Neural progenitor cell (in vitro differentiated cells): ENCODE measurements around the gene TAGLN3. TPM values are rescaled to one million over a fixed set of nuclear protein-coding genes. Genes with fewer than 3 reads are reported as not detected.

Experiments used
- DNase-seq: peaks from one replicate; pipeline ENCODE4 v3.0.0-alpha.2; 2016; ENCODE audit warnings: low spot score
- H2AFZ ChIP-seq: fragments of 200-600 bp; sonication (generic); replicated peaks from 2 replicates; pipeline ENCODE4 v1.6.1; 2016; ENCODE audit warnings: antibody characterized with exemption
- H3F3A ChIP-seq: fragments of 200-600 bp; sonication (generic); 2 replicates; pipeline ENCODE4 v1.6.1; 2016; ENCODE audit warnings: antibody characterized with exemption, low read depth
- H3K27ac ChIP-seq: fragments of 200-600 bp; sonication (generic); 2 replicates; pipeline ENCODE4 v1.5.1; 2016; ENCODE audit warnings: mild to moderate bottlenecking
- H3K27me3 ChIP-seq: fragments of 200-600 bp; sonication (generic); 2 replicates; pipeline ENCODE4 v1.6.1; 2016; ENCODE audit warnings: mild to moderate bottlenecking, moderate library complexity
- H3K36me3 ChIP-seq: fragments of 200-600 bp; sonication (generic); 2 replicates; pipeline ENCODE4 v1.5.1; 2016
- H3K4me1 ChIP-seq: fragments of 200-600 bp; sonication (generic); 2 replicates; pipeline ENCODE4 v1.6.1; 2016; ENCODE audit warnings: mixed run types
- H3K4me2 ChIP-seq: fragments of 200-600 bp; sonication (generic); 2 replicates; pipeline ENCODE4 v1.6.1; 2016
- H3K4me3 ChIP-seq: fragments of 200-600 bp; sonication (generic); 2 replicates; pipeline ENCODE4 v1.5.1; 2016
- H3K79me2 ChIP-seq: fragments of 200-600 bp; sonication (generic); 2 replicates; pipeline ENCODE4 v1.6.1; 2016; ENCODE audit warnings: low read depth
- H3K9ac ChIP-seq: fragments of 200-600 bp; sonication (generic); 2 replicates; pipeline ENCODE4 v1.6.1; 2016
- H3K9me3 ChIP-seq: fragments of 200-600 bp; sonication (generic); 2 replicates; pipeline ENCODE4 v1.5.1; 2016; ENCODE audit warnings: low read depth
- H4K20me1 ChIP-seq: fragments of 200-600 bp; sonication (generic); 2 replicates; pipeline ENCODE4 v1.6.1; 2016; ENCODE audit warnings: low read depth
- H3K27ac Mint-ChIP-seq: 3 replicates; pipeline ENCODE4 v1.8.0; 2021; ENCODE audit warnings: mixed read lengths
- H3K27me3 Mint-ChIP-seq: 2 replicates; pipeline ENCODE4 v1.8.0; 2022; ENCODE audit warnings: low read depth, mild to moderate bottlenecking, inconsistent platforms, moderate library complexity, mixed read lengths; ENCODE audit not compliant: insufficient read depth
- H3K36me3 Mint-ChIP-seq: 3 replicates; pipeline ENCODE4 v1.8.0; 2021; ENCODE audit warnings: mixed read lengths
- H3K4me1 Mint-ChIP-seq: 3 replicates; pipeline ENCODE4 v1.8.0; 2021; ENCODE audit warnings: mixed read lengths
- H3K4me3 Mint-ChIP-seq: 3 replicates; pipeline ENCODE4 v1.8.0; 2021; ENCODE audit warnings: mild to moderate bottlenecking, moderate library complexity, mixed read lengths
- H3K9me3 Mint-ChIP-seq: 3 replicates; pipeline ENCODE4 v1.8.0; 2020; ENCODE audit warnings: mixed read lengths
- CTCF ChIP-seq: fragments of 200-600 bp; sonication (generic); IDR thresholded peaks from 2 replicates; pipeline ENCODE4 v1.5.1; 2017; ENCODE audit warnings: antibody characterized with exemption, mild to moderate bottlenecking
- EZH2 ChIP-seq: fragments of 200-600 bp; sonication (generic); IDR thresholded peaks from 2 replicates; pipeline ENCODE4 v1.6.1; 2017; ENCODE audit warnings: antibody characterized with exemption, mild to moderate bottlenecking, moderate library complexity
- EZH2phosphoT487 ChIP-seq: fragments of 200-600 bp; sonication (generic); IDR thresholded peaks from 2 replicates; pipeline ENCODE4 v1.6.1; 2017; ENCODE audit warnings: antibody characterized with exemption
- total RNA-seq: library from RNA; depleted of rRNA; stranded (reverse); fragments of >200 nt; gene quantifications from 2 replicates; pipeline ENCODE4 v1.2.3, GENCODE V29; 2015; ENCODE audit warnings: low replicate concordance

The TAGLN3 gene
- total RNA-seq, 1 donor from 2014 or later, result 46.6 TPM

- Mint-ChIP-seq H3K36me3 (peaks cover 12% of the 10 kb centered on the region), H3K27me3 (no peaks in the 10 kb centered on the region), H3K4me3 (no peak overlapping the region), H3K9me3 (no peaks in the 10 kb centered on the region), H3K4me1 (peaks cover 21% of the 10 kb centered on the region), H3K27ac (no peak overlapping the region)
- H3K27me3 ChIP-seq, result no peaks in the 10 kb centered on the region
- TF ChIP-seq EZH2, result no peak
- peak; percentile 83 for TF ChIP-seq CTCF
- no peak overlapping the region for H2AFZ ChIP-seq
- no peak overlapping the region for H3K27ac ChIP-seq
- H3F3A ChIP-seq, result no peaks in the 10 kb centered on the region
- H3K36me3 ChIP-seq, result no peaks in the 10 kb centered on the region
- H3K4me2 ChIP-seq, result no peak overlapping the region
- no peak overlapping the region for H3K9ac ChIP-seq
- H3K4me1 ChIP-seq, result no peaks in the 10 kb centered on the region
- H3K79me2 ChIP-seq, result no peaks in the 10 kb centered on the region
- H4K20me1 ChIP-seq, result no peaks in the 10 kb centered on the region
- H3K9me3 ChIP-seq, result no peaks in the 10 kb centered on the region
- DNase-seq, result peak; percentile 90
- H3K4me3 ChIP-seq, result no peak overlapping the region
These were observed 31.0 kb upstream of the TAGLN3 start for GRCh38 chr3:111967651-111968274.

- DNase-seq, result no peak
- H3F3A ChIP-seq, result no peaks in the 10 kb centered on the region
- no peak overlapping the region for H3K4me3 ChIP-seq
- H3K9me3 ChIP-seq, result no peaks in the 10 kb centered on the region
- no peak overlapping the region for H2AFZ ChIP-seq
- no peaks in the 10 kb centered on the region for H3K36me3 ChIP-seq
- H3K79me2 ChIP-seq, result no peaks in the 10 kb centered on the region
- H4K20me1 ChIP-seq, result no peaks in the 10 kb centered on the region
- H3K36me3 Mint-ChIP-seq, result peaks cover 6% of the 10 kb centered on the region
- H3K27ac ChIP-seq, result no peak overlapping the region
- no peak overlapping the region for H3K4me3 Mint-ChIP-seq
- peaks cover 21% of the 10 kb centered on the region for H3K4me1 Mint-ChIP-seq
- H3K27me3 ChIP-seq, result no peaks in the 10 kb centered on the region
- TF ChIP-seq CTCF (no peak), EZH2phosphoT487 (no peak), EZH2 (no peak)
- no peaks in the 10 kb centered on the region for H3K4me1 ChIP-seq
- H3K9me3 Mint-ChIP-seq, result no peaks in the 10 kb centered on the region
- H3K27me3 Mint-ChIP-seq, result no peaks in the 10 kb centered on the region
- no peak overlapping the region for H3K27ac Mint-ChIP-seq
- H3K9ac ChIP-seq, result no peak overlapping the region
- no peak overlapping the region for H3K4me2 ChIP-seq
These were observed 30.2 kb upstream of the TAGLN3 start for GRCh38 chr3:111968319-111969054.

DNA sequence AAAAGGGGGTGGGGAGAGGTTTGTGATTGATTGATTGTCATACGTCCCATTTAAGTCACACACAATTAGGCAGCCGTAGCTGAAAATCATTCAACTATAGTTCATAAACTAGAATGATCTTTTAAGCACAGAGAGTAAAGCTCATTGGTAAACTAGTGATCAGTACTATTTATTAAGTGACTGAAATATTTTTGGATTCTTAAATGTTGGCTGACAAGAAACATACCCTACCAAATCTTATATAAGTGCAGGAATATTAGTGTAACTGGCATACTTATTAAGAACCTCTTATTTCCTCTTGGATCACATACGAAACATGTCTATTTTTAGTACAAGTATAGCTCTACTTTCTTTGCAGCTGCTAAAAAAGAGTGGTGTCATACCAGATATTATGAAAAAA lies 28.3 kb upstream of the TAGLN3 start:
- H3K36me3 ChIP-seq, result no peaks in the 10 kb centered on the region

More for the DNA sequence above, 28.3 kb upstream of the TAGLN3 start:
- Histone ChIP-seq H3K79me2 (no peaks in the 10 kb centered on the region), H2AFZ (no peak overlapping the region), H3K4me2 (no peak overlapping the region), H4K20me1 (no peaks in the 10 kb centered on the region), H3K9ac (no peak overlapping the region), H3K4me3 (no peak overlapping the region), H3K4me1 (no peaks in the 10 kb centered on the region), H3F3A (no peaks in the 10 kb centered on the region), H3K27ac (no peak overlapping the region), H3K27me3 (no peaks in the 10 kb centered on the region), H3K9me3 (no peaks in the 10 kb centered on the region)
- Mint-ChIP-seq H3K4me1 (peaks cover 21% of the 10 kb centered on the region), H3K4me3 (no peak overlapping the region), H3K9me3 (no peaks in the 10 kb centered on the region), H3K27ac (no peak overlapping the region), H3K36me3 (peaks cover 4% of the 10 kb centered on the region), H3K27me3 (no peaks in the 10 kb centered on the region)
- no peak for TF ChIP-seq EZH2phosphoT487
- no peak for TF ChIP-seq EZH2
- TF ChIP-seq CTCF, result no peak
- DNase-seq, result no peak
